ENCODE results near the gene DRD4. TPM values are rescaled to one million over a fixed set of nuclear protein-coding genes. Genes with fewer than 3 reads are reported as not detected.
"Not testable (repeated sequence)": the region's sequence is repeated elsewhere in the genome, so short reads cannot be mapped to it uniquely, and the experiment has no call there.

DRD4 gene
- total RNA-seq, 1 donor from 2014 or later, result 1.2 TPM

DNA sequence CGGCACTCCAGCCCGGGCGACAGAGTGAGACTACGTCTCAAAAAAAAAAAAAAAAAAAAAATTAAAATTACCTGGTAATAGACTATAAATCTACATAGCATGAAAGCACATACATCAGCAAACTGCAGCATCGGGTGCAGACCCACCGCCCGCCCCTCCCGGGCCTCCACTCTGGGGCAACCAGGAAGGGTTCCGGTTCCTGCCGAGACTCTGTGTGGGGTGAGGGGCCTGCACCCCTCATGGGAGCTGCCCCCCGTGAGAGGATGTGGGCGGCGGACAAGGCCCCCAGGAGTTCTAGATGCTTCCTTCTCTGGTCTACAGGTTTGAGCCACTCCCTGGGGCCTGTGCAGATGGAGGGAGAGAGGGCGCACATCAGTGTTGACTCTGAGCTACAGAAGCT is 9.1 kb downstream of the DRD4 start:
- Histone ChIP-seq H3K27ac (no peak overlapping the region), H3K27me3 (no peaks in the 10 kb centered on the region), H3K4me1 (no peaks in the 10 kb centered on the region), H3K9me3 (no peaks in the 10 kb centered on the region), H3K36me3 (peaks cover 19% of the 10 kb centered on the region), H3K4me3 (no peak overlapping the region)
- intact Hi-C loops (cut with DNase I), result no loop called here
- TF ChIP-seq, protein P1, sequence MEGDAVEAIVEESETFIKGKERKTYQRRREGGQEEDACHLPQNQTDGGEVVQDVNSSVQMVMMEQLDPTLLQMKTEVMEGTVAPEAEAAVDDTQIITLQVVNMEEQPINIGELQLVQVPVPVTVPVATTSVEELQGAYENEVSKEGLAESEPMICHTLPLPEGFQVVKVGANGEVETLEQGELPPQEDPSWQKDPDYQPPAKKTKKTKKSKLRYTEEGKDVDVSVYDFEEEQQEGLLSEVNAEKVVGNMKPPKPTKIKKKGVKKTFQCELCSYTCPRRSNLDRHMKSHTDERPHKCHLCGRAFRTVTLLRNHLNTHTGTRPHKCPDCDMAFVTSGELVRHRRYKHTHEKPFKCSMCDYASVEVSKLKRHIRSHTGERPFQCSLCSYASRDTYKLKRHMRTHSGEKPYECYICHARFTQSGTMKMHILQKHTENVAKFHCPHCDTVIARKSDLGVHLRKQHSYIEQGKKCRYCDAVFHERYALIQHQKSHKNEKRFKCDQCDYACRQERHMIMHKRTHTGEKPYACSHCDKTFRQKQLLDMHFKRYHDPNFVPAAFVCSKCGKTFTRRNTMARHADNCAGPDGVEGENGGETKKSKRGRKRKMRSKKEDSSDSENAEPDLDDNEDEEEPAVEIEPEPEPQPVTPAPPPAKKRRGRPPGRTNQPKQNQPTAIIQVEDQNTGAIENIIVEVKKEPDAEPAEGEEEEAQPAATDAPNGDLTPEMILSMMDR (IDR thresholded peaks at IDR 0.05), result no peak
- ATAC-seq, result no peak
- no peak for DNase-seq

DNA sequence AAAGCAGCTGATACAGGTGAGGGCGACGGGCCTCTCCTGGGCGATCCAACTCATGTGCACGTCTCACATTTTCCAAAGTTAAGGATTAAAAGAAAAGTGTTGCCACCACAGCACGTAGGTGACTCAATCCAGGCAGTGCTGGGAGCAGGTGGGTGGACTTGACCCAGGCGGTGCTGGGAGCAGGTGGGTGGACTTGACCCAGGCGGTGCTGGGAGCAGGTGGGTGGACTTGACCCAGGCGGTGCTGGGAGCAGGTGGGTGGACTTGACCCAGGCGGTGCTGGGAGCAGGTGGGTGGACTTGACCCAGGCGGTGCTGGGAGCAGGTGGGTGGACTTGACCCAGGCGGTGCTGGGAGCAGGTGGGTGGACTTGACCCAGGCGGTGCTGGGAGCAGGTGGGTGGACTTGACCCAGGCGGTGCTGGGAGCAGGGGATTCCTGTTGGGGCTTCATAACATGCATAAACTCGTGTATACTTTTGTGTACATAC is 10.6 kb downstream of the DRD4 start:
- H3K27ac ChIP-seq; H3K4me1 ChIP-seq; H3K9me3 ChIP-seq; intact Hi-C loops (cut with DNase I); H3K27me3 ChIP-seq; H3K4me3 ChIP-seq; DNase-seq; ATAC-seq: not testable (repeated sequence)
- peaks cover 28% of the 10 kb centered on the region for H3K36me3 ChIP-seq

DNA sequence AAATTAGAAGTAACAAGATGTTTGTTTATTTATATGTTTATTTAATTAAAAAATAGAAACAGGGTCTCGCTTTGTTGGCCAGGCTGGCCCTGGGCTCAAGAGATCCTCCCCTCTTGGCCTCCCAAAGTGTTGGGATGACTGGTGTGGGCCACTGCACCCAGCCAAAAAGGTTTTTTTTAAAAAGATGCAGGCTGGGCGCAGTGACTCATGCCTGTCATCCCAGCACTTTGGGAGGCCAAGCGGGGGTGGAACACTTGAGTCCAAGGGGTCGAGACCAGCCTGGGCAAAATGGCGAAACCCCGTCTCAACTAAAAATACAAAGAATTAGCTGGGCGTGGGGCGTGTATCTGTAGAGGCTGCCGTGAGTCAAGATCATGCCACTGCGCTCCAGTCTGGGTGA is 13.4 kb downstream of the DRD4 start:
- ATAC-seq, result no peak
- peaks cover 3% of the 10 kb centered on the region for H3K4me1 ChIP-seq

DNA sequence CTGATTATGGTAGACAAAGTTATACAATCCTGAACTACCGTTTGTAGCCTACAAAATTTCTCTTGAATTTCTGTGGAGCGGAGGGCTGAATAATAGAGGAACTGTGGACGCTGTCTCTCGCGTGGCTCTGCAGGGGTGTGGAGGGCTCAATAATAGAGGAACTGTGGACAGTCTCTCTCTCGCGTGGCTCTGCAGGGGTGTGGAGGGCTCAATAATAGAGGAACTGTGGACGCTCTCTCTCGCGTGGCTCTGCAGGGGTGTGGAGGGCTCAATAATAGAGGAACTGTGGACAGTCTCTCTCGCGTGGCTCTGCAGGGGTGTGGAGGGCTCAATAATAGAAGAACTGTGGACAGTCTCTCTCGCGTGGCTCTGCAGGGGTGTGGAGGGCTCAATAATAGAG is 16.1 kb downstream of the DRD4 start:
- H3K4me1 ChIP-seq; H3K27ac ChIP-seq; ATAC-seq; H3K9me3 ChIP-seq; H3K27me3 ChIP-seq; DNase-seq; intact Hi-C loops (cut with DNase I); H3K4me3 ChIP-seq: not testable (repeated sequence)
- peaks cover 26% of the 10 kb centered on the region for H3K36me3 ChIP-seq

More for the DNA sequence above, 13.4 kb downstream of the DRD4 start:
- DNase-seq, result no peak
- intact Hi-C loops (cut with DNase I), result no loop called here
- Histone ChIP-seq H3K4me3 (no peak overlapping the region), H3K36me3 (peaks cover 15% of the 10 kb centered on the region), H3K9me3 (no peaks in the 10 kb centered on the region), H3K27ac (no peak overlapping the region), H3K27me3 (no peaks in the 10 kb centered on the region)
- TF ChIP-seq, protein P1 (IDR thresholded peaks at IDR 0.05), result no peak

DNA sequence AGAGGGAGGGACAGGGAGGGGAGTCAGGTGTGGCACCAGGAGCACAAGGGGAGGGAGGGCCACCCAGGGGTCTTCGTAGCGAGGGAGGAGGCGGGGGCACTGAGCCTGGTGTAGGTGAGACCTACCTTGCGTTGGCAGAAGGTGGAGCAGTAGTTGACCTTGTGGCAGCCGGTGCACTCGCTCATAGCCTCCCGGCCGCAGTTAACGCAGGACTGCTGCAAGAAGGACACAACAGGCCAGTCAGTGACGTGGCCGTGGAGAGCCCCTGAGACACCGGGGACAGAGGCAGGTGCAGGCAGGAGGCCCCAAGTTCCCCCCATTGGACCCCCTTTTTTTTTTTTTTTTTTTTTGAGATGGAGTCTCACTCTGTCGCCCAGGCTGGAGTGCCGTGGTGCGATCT is 16.8 kb downstream of the DRD4 start:
- no peak for DNase-seq

DNA sequence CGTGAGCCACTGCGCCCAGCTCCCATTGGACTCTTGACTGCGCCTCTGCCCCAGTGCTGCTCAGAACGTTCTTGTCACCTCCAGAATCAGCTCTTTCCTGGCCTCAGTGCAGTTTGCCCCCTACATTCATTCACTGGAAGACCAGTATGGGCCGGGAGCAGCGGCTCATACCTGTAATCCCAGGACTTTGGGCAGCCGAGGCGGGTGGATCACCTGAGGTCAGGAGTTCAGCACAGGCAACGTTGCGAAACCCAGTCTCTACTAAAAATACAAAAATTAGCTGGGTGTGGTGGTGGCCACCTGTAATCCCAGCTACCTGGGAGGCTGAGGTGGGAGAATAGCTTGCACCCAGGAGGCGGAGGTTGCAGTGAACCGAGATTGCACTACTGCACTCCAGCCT is 17.4 kb downstream of the DRD4 start:
- intact Hi-C loops (cut with DNase I); H3K4me1 ChIP-seq; ATAC-seq; H3K9me3 ChIP-seq; H3K27me3 ChIP-seq; H3K4me3 ChIP-seq; DNase-seq; H3K27ac ChIP-seq: not testable (repeated sequence)
- peaks cover 39% of the 10 kb centered on the region for H3K36me3 ChIP-seq

More for the DNA sequence above, 16.8 kb downstream of the DRD4 start:
- Histone ChIP-seq H3K9me3 (no peaks in the 10 kb centered on the region), H3K4me1 (peaks cover 3% of the 10 kb centered on the region), H3K27ac (no peak overlapping the region), H3K4me3 (no peak overlapping the region), H3K27me3 (no peaks in the 10 kb centered on the region), H3K36me3 (peaks cover 33% of the 10 kb centered on the region)
- ATAC-seq, result no peak
- TF ChIP-seq, protein P1 (IDR thresholded peaks at IDR 0.05), result no peak
- intact Hi-C loops (cut with DNase I), result no loop called here

DNA sequence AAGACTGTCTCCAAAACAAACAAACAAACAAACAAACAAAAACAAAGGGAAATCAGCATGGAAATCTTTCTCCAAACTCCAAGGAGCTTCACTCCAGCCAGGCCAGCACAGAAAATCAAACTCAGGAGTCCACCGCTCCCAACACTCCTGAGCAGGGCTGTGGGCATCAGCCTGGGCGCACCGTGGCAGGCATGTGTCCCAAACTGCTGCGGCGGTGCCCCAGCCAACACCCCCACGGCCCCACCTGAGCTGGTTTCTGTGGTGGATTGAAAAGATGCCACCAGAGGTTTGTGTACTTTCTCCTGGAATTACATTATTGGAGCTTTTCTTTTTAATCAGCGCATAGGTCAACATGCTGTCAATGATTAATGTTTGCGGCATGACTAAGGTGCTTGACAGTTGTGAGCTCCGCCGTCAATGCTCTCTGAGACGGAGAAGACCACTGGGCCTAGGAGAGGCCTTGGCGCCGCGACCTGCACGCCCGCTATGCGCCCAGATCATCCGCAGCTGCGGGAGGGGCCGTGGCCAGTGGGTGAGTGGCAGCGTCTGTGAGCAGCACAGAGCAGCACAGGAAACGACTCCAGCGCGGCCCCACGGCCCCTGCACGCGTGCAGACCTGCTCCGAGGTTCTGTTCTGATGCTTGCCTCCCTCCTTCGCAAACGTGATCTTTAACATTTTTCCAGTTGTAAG is 18.1 kb downstream of the DRD4 start:
- no peaks in the 10 kb centered on the region for H3K9me3 ChIP-seq
- H3K27ac ChIP-seq, result no peak overlapping the region
- ATAC-seq, result peak; percentile 70
- H3K4me3 ChIP-seq, result no peak overlapping the region
- TF ChIP-seq, protein P1 (IDR thresholded peaks at IDR 0.05), result no peak
- intact Hi-C loops (cut with DNase I), result no loop called here
- no peaks in the 10 kb centered on the region for H3K27me3 ChIP-seq
- no peak for DNase-seq
- H3K4me1 ChIP-seq, result peaks cover 3% of the 10 kb centered on the region
- peaks cover 39% of the 10 kb centered on the region for H3K36me3 ChIP-seq

Measured in upper lobe of right lung (tissue), 1 donor.